BJ (cell line): ENCODE data around the gene KRT81. TPM values are rescaled to one million over a fixed set of nuclear protein-coding genes. Genes with fewer than 3 reads are reported as not detected.

Experiments used
- CTCF ChIA-PET: fragments of 350-600 bp; formaldehyde crosslinking; extraction: SDS; loops from one replicate; lab custom pipeline; 2021; ENCODE audit warnings: antibody characterized with exemption, inconsistent platforms; lab: Yijun Ruan, JAX
- POLR2A ChIA-PET: fragments of 300-600 bp; sonication (Branson Sonifier 250); formaldehyde crosslinking; extraction: SDS; loops from one replicate; lab custom pipeline; 2021; ENCODE audit warnings: antibody characterized with exemption; lab: Charles Lee
- DNase-seq: peaks from one replicate; pipeline ENCODE4 v3.0.0-alpha.2; 2011; ENCODE audit warnings: low read depth
- H3K27me3 ChIP-seq: 2 replicates; pipeline ENCODE4 v1.6.0; 2011; ENCODE audit warnings: low read length; ENCODE audit not compliant: control insufficient read depth, insufficient read depth
- H3K36me3 ChIP-seq: 2 replicates; pipeline ENCODE4 v1.5.1; 2011; ENCODE audit warnings: low read length; ENCODE audit not compliant: control insufficient read depth, insufficient read depth
- H3K4me3 ChIP-seq: 2 replicates; pipeline ENCODE4 v1.5.1; 2011; ENCODE audit warnings: low read depth, mild to moderate bottlenecking, control low read depth, low read length
- CTCF ChIP-seq: IDR thresholded peaks from 2 replicates; pipeline ENCODE4 v1.5.1; 2011; ENCODE audit warnings: low read depth, mild to moderate bottlenecking, control low read depth, inconsistent platforms, low read length, moderate library complexity; ENCODE audit not compliant: insufficient read depth
- polyA plus RNA-seq: library from polyadenylated mRNA; depleted of rRNA; stranded (reverse); fragments of >200 nt; gene quantifications from 2 replicates; pipeline ENCODE4 v1.2.3, GENCODE V29; 2011

Gene KRT81
- polyA plus RNA-seq, 1 experiment: 24.7 TPM

- DNase-seq: no peak
Observed at GRCh38 chr12:52268212-52268611, 23.1 kb downstream of the KRT81 start.

DNA sequence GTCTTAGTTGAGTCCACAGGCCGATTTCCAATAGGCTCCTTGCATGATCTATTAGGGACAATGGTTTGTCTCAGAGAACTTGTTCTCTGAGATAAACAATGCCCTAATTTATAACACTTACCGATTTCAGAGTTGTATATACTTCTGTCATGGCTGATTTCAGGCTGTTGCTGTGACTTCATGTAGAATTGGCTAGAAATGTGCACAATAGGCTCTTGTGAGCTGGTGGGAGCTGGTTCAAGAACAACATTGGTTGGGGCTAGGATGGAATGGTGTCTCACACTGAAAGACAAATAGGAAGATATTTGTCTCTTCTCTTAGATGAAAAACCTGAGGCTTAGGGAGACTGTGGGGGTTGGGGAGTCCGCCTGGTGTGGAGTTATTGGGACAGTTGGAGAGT is 23.6 kb downstream of the KRT81 start:
- ChIA-PET CTCF (interaction anchor here (1.1 to 9.9 kb wide), 4 partner anchors 11 to 60 kb away, joined by 3 to 86 read pairs (median 6); no protein-coding TSS in a partner anchor), POLR2A (no interaction called here)
- no peak for DNase-seq
- Histone ChIP-seq H3K27me3 (no peaks in the 10 kb centered on the region), H3K4me3 (no peak overlapping the region), H3K36me3 (no peaks in the 10 kb centered on the region)
- no peak for TF ChIP-seq CTCF

More at GRCh38 chr12:52268212-52268611, 23.1 kb downstream of the KRT81 start:
- CTCF ChIA-PET: interaction anchor here (0.9 to 9.9 kb wide), 5 partner anchors 11 to 117 kb away, joined by 3 to 86 read pairs (median 4); no protein-coding TSS in a partner anchor
- POLR2A ChIA-PET: no interaction called here
- Histone ChIP-seq H3K27me3 (no peaks in the 10 kb centered on the region), H3K36me3 (no peaks in the 10 kb centered on the region), H3K4me3 (no peak overlapping the region)
- no peak for TF ChIP-seq CTCF

- H3K4me3 ChIP-seq: no peak overlapping the region
- no peaks in the 10 kb centered on the region for H3K27me3 ChIP-seq
- DNase-seq: no peak
- no peaks in the 10 kb centered on the region for H3K36me3 ChIP-seq
- no peak for TF ChIP-seq CTCF
- POLR2A ChIA-PET: no interaction called here
- CTCF ChIA-PET: interaction anchor here (1.1 to 9.9 kb wide), 3 partner anchors 12 to 45 kb away, joined by 4 to 86 read pairs (median 9); no protein-coding TSS in a partner anchor
Observed at GRCh38 chr12:52267266-52267665, 24.1 kb downstream of the KRT81 start.

- ChIA-PET POLR2A (no interaction called here), CTCF (interaction anchor here (0.6 to 9.9 kb wide), 3 partner anchors 13 to 47 kb away, joined by 3 to 86 read pairs (median 9); no protein-coding TSS in a partner anchor)
- Histone ChIP-seq H3K27me3 (no peaks in the 10 kb centered on the region), H3K4me3 (no peak overlapping the region), H3K36me3 (no peaks in the 10 kb centered on the region)
- DNase-seq: no peak
- TF ChIP-seq CTCF: no peak
Observed at GRCh38 chr12:52266514-52266913, 24.8 kb downstream of the KRT81 start.

DNA sequence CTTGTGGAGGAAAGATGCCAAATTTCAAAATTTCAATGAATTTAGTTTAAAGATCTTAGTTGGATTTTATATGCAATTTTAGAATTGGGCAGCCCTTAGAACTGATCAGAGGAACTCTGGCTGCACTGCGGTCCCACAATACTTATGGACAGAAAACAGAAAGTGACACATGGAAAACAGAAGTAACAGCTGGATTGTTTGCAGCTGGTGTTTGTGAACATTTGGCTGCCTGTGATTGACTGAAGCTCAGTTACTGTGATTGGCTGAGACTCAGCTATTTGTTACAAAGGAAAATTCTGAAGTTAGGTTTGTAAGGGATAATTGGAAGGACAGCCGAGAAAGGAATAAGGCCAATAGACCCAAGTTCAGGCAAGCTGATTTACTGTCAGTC is 26.9 kb downstream of the KRT81 start:
- DNase-seq: no peak
- no peaks in the 10 kb centered on the region for H3K36me3 ChIP-seq
- H3K27me3 ChIP-seq: no peaks in the 10 kb centered on the region
- POLR2A ChIA-PET: no interaction called here
- no peak for TF ChIP-seq CTCF
- CTCF ChIA-PET: interaction anchor here (1.1 to 9.9 kb wide), 4 partner anchors 15 to 109 kb away, joined by 3 to 86 read pairs (median 4); no protein-coding TSS in a partner anchor
- H3K4me3 ChIP-seq: no peak overlapping the region
